Neural crest cell (in vitro differentiated cells): Measurements from ENCODE around the gene DERL3. TPM values are rescaled to one million over a fixed set of nuclear protein-coding genes. Genes with fewer than 3 reads are reported as not detected.
"Not testable (repeated sequence)": the region's sequence is repeated elsewhere in the genome, so short reads cannot be mapped to it uniquely, and the experiment has no call there.

Experiments
- DNase-seq: peaks from one replicate; pipeline ENCODE4 v3.0.0; 2021; ENCODE audit warnings: low read depth, mixed read lengths, low spot score
- H3K27ac Mint-ChIP-seq: one replicate; pipeline ENCODE4 v1.8.0; 2021; ENCODE audit warnings: mild to moderate bottlenecking, mixed read lengths; ENCODE audit not compliant: unreplicated experiment
- H3K27me3 Mint-ChIP-seq: 2 replicates; pipeline ENCODE4 v1.8.0; 2021; ENCODE audit warnings: low read depth, mild to moderate bottlenecking, mixed read lengths
- H3K36me3 Mint-ChIP-seq: 2 replicates; pipeline ENCODE4 v1.8.0; 2021; ENCODE audit warnings: low read depth, mild to moderate bottlenecking, mixed read lengths
- H3K4me1 Mint-ChIP-seq: 2 replicates; pipeline ENCODE4 v1.8.0; 2021; ENCODE audit warnings: mixed read lengths
- H3K4me3 Mint-ChIP-seq: one replicate; pipeline ENCODE4 v1.8.0; 2021; ENCODE audit warnings: mild to moderate bottlenecking, mixed read lengths
- H3K9me3 Mint-ChIP-seq: 2 replicates; pipeline ENCODE4 v1.8.0; 2021; ENCODE audit warnings: mixed read lengths
- CTCF ChIP-seq: fragments of 200-600 bp; sonication (generic); conservative IDR thresholded peaks from 2 replicates; pipeline ENCODE4 v1.5.0; 2021; ENCODE audit warnings: antibody characterized with exemption, mild to moderate bottlenecking
- total RNA-seq: library from RNA; stranded (reverse); gene quantifications from 2 replicates; pipeline ENCODE4 v1.2.1, GENCODE V29; 2021

Gene DERL3
- total RNA-seq, 1 donor from 2014 or later, result 5.7 TPM

GRCh38 chr22:23877566-23877965 is 38.8 kb upstream of the DERL3 start:
- Mint-ChIP-seq H3K4me1 (no peaks in the 10 kb centered on the region), H3K9me3 (no peaks in the 10 kb centered on the region), H3K27me3 (no peaks in the 10 kb centered on the region), H3K36me3 (peaks cover 6% of the 10 kb centered on the region), H3K27ac (no peak overlapping the region), H3K4me3 (no peak overlapping the region)
- no peak for TF ChIP-seq CTCF
- no peak for DNase-seq

- H3K27me3 Mint-ChIP-seq, result no peaks in the 10 kb centered on the region
- H3K36me3 Mint-ChIP-seq, result peaks cover 6% of the 10 kb centered on the region
- no peak for TF ChIP-seq CTCF
- no peaks in the 10 kb centered on the region for H3K9me3 Mint-ChIP-seq
- no peak for DNase-seq
- no peak overlapping the region for H3K4me3 Mint-ChIP-seq
- H3K27ac Mint-ChIP-seq, result no peak overlapping the region
- H3K4me1 Mint-ChIP-seq, result no peaks in the 10 kb centered on the region
These were observed 37.0 kb upstream of the DERL3 start for GRCh38 chr22:23875801-23876200.

- Mint-ChIP-seq H3K36me3 (peaks cover 11% of the 10 kb centered on the region), H3K4me3 (no peak overlapping the region), H3K27me3 (no peaks in the 10 kb centered on the region), H3K9me3 (no peaks in the 10 kb centered on the region), H3K4me1 (no peaks in the 10 kb centered on the region), H3K27ac (no peak overlapping the region)
- DNase-seq, result no peak
- TF ChIP-seq CTCF, result no peak
These were observed 36.1 kb upstream of the DERL3 start for GRCh38 chr22:23874871-23875270.

GRCh38 chr22:23868580-23868979 is 29.8 kb upstream of the DERL3 start:
- no peaks in the 10 kb centered on the region for H3K9me3 Mint-ChIP-seq
- peaks cover 8% of the 10 kb centered on the region for H3K36me3 Mint-ChIP-seq
- TF ChIP-seq CTCF, result no peak
- no peak for DNase-seq
- H3K27me3 Mint-ChIP-seq, result no peaks in the 10 kb centered on the region
- H3K27ac Mint-ChIP-seq, result no peak overlapping the region
- H3K4me3 Mint-ChIP-seq, result no peak overlapping the region
- H3K4me1 Mint-ChIP-seq, result no peaks in the 10 kb centered on the region

GRCh38 chr22:23864499-23865154 is 25.8 kb upstream of the DERL3 start:
- not testable (repeated sequence) for DNase-seq, H3K36me3 Mint-ChIP-seq, H3K9me3 Mint-ChIP-seq, H3K27ac Mint-ChIP-seq, H3K27me3 Mint-ChIP-seq, H3K4me3 Mint-ChIP-seq, H3K4me1 Mint-ChIP-seq

- Mint-ChIP-seq H3K27ac (no peak overlapping the region), H3K9me3 (no peaks in the 10 kb centered on the region), H3K36me3 (no peaks in the 10 kb centered on the region), H3K4me1 (peaks cover 23% of the 10 kb centered on the region), H3K27me3 (no peaks in the 10 kb centered on the region), H3K4me3 (peak overlapping the region; percentile 82)
- TF ChIP-seq CTCF, result peak; percentile 56
- DNase-seq, result no peak
These were observed 23.3 kb upstream of the DERL3 start for GRCh38 chr22:23862103-23862502.

GRCh38 chr22:23860187-23860586 is 21.4 kb upstream of the DERL3 start:
- not testable (repeated sequence) for H3K27me3 Mint-ChIP-seq, H3K36me3 Mint-ChIP-seq, DNase-seq, H3K9me3 Mint-ChIP-seq
- H3K4me3 Mint-ChIP-seq, result peak overlapping the region; percentile 38
- peaks cover 33% of the 10 kb centered on the region for H3K4me1 Mint-ChIP-seq
- H3K27ac Mint-ChIP-seq, result peak overlapping the region; percentile 75
